ENCODE results near the gene RBP7.
"Not testable (repeated sequence)": the region's sequence is repeated elsewhere in the genome, so short reads cannot be mapped to it uniquely, and the experiment has no call there.

Gene RBP7

GRCh38 chr1:10019561-10019960, 22.5 kb downstream of the RBP7 start:
- Histone ChIP-seq H3K27ac (ENCODE audit: poor library complexity, severe bottlenecking) (no peak overlapping the region), H3K9me3 (ENCODE audit: severe bottlenecking) (no peaks in the 10 kb centered on the region), H3K4me3 (ENCODE audit: severe bottlenecking) (no peak overlapping the region), H3K27me3 (ENCODE audit: insufficient read depth, poor library complexity, severe bottlenecking) (no peaks in the 10 kb centered on the region), H3K4me1 (ENCODE audit: insufficient read depth, poor library complexity, severe bottlenecking) (no peaks in the 10 kb centered on the region), H3K36me3 (ENCODE audit: low read depth) (no peaks in the 10 kb centered on the region)
- no peak for ATAC-seq (ENCODE audit: low read depth)
- TF ChIP-seq, protein P1, sequence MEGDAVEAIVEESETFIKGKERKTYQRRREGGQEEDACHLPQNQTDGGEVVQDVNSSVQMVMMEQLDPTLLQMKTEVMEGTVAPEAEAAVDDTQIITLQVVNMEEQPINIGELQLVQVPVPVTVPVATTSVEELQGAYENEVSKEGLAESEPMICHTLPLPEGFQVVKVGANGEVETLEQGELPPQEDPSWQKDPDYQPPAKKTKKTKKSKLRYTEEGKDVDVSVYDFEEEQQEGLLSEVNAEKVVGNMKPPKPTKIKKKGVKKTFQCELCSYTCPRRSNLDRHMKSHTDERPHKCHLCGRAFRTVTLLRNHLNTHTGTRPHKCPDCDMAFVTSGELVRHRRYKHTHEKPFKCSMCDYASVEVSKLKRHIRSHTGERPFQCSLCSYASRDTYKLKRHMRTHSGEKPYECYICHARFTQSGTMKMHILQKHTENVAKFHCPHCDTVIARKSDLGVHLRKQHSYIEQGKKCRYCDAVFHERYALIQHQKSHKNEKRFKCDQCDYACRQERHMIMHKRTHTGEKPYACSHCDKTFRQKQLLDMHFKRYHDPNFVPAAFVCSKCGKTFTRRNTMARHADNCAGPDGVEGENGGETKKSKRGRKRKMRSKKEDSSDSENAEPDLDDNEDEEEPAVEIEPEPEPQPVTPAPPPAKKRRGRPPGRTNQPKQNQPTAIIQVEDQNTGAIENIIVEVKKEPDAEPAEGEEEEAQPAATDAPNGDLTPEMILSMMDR (IDR thresholded peaks at IDR 0.05; ENCODE audit: poor library complexity, severe bottlenecking) = no peak
- no peak for DNase-seq (ENCODE audit: low spot score)

DNA sequence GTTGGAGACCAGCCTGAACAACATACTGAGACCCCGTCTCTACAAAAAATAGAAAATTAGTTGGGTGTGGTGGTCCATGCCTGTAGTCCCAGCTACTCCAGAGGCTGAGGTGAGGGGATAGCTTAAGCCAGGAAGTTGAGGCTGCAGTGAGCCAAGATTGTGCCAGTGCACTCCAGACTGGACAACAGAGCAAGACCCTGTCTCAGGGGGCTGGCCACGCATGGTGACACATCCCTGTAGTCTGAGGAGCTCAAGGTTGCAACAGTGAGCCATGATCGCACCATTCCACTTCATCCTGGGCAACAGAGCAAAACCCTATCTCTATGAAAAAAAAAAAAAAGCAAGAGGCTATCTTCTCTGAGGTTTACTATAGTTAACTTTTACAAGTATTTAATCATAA, 23.1 kb downstream of the RBP7 start:
- no peak overlapping the region for H3K4me3 ChIP-seq (ENCODE audit: severe bottlenecking)
- no peak for ATAC-seq (ENCODE audit: low read depth)
- no peaks in the 10 kb centered on the region for H3K9me3 ChIP-seq (ENCODE audit: severe bottlenecking)
- no peak for DNase-seq (ENCODE audit: low spot score)
- no peaks in the 10 kb centered on the region for H3K4me1 ChIP-seq (ENCODE audit: insufficient read depth, poor library complexity, severe bottlenecking)
- H3K36me3 ChIP-seq (ENCODE audit: low read depth) = no peaks in the 10 kb centered on the region
- TF ChIP-seq, protein P1 (IDR thresholded peaks at IDR 0.05; ENCODE audit: poor library complexity, severe bottlenecking) = no peak
- H3K27ac ChIP-seq (ENCODE audit: poor library complexity, severe bottlenecking) = no peak overlapping the region
- no peaks in the 10 kb centered on the region for H3K27me3 ChIP-seq (ENCODE audit: insufficient read depth, poor library complexity, severe bottlenecking)

- DNase-seq (ENCODE audit: low spot score); ATAC-seq (ENCODE audit: low read depth); H3K36me3 ChIP-seq (ENCODE audit: low read depth): not testable (repeated sequence)
Measured at GRCh38 chr1:10020678-10021077, 23.6 kb downstream of the RBP7 start.

GRCh38 chr1:10021992-10022391, 25.0 kb downstream of the RBP7 start:
- not testable (repeated sequence) for ATAC-seq (ENCODE audit: low read depth); H3K27me3 ChIP-seq (ENCODE audit: insufficient read depth, poor library complexity, severe bottlenecking); H3K9me3 ChIP-seq (ENCODE audit: severe bottlenecking); H3K4me1 ChIP-seq (ENCODE audit: insufficient read depth, poor library complexity, severe bottlenecking); H3K4me3 ChIP-seq (ENCODE audit: severe bottlenecking); H3K36me3 ChIP-seq (ENCODE audit: low read depth); H3K27ac ChIP-seq (ENCODE audit: poor library complexity, severe bottlenecking); DNase-seq (ENCODE audit: low spot score)

More at GRCh38 chr1:10020678-10021077, 23.6 kb downstream of the RBP7 start:
- not testable (repeated sequence) for H3K4me1 ChIP-seq (ENCODE audit: insufficient read depth, poor library complexity, severe bottlenecking); H3K27ac ChIP-seq (ENCODE audit: poor library complexity, severe bottlenecking); H3K4me3 ChIP-seq (ENCODE audit: severe bottlenecking); H3K9me3 ChIP-seq (ENCODE audit: severe bottlenecking); H3K27me3 ChIP-seq (ENCODE audit: insufficient read depth, poor library complexity, severe bottlenecking)

DNA sequence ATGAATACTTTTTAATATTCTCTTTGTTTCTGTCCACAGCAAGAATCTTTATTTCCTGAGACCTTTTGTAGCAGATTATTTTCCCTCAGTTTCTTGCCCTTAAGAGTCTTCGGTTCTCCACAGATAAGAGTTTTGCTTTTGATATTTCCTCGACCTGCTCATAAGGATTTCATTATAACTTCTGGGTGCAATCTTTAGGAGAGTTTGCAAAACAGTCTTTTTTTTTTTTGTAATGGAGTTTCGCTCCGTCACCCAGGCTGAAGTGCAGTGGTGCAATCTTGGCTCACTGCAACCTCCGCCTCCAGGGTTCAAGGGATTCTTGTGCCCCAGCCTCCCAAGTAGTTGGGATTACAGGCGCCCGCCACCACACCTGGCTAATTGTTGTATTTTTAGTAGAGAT, 25.6 kb downstream of the RBP7 start:
- H3K27me3 ChIP-seq (ENCODE audit: insufficient read depth, poor library complexity, severe bottlenecking) = no peaks in the 10 kb centered on the region
- no peak overlapping the region for H3K4me3 ChIP-seq (ENCODE audit: severe bottlenecking)
- ATAC-seq (ENCODE audit: low read depth) (no peak), DNase-seq (ENCODE audit: low spot score) (no peak)
- H3K4me1 ChIP-seq (ENCODE audit: insufficient read depth, poor library complexity, severe bottlenecking) = no peaks in the 10 kb centered on the region
- H3K9me3 ChIP-seq (ENCODE audit: severe bottlenecking) = peaks cover 3% of the 10 kb centered on the region
- H3K27ac ChIP-seq (ENCODE audit: poor library complexity, severe bottlenecking) = no peak overlapping the region
- TF ChIP-seq, protein P1 (IDR thresholded peaks at IDR 0.05; ENCODE audit: poor library complexity, severe bottlenecking) = no peak
- no peaks in the 10 kb centered on the region for H3K36me3 ChIP-seq (ENCODE audit: low read depth)

- H3K36me3 ChIP-seq (ENCODE audit: low read depth) = no peaks in the 10 kb centered on the region
- DNase-seq (ENCODE audit: low spot score) (no peak), ATAC-seq (ENCODE audit: low read depth) (no peak)
- H3K9me3 ChIP-seq (ENCODE audit: severe bottlenecking) = peaks cover 3% of the 10 kb centered on the region
- H3K27ac ChIP-seq (ENCODE audit: poor library complexity, severe bottlenecking) = no peak overlapping the region
- H3K4me1 ChIP-seq (ENCODE audit: insufficient read depth, poor library complexity, severe bottlenecking) = no peaks in the 10 kb centered on the region
- TF ChIP-seq, protein P1 (IDR thresholded peaks at IDR 0.05; ENCODE audit: poor library complexity, severe bottlenecking) = no peak
- H3K27me3 ChIP-seq (ENCODE audit: insufficient read depth, poor library complexity, severe bottlenecking) = no peaks in the 10 kb centered on the region
- H3K4me3 ChIP-seq (ENCODE audit: severe bottlenecking) = no peak overlapping the region
Measured at GRCh38 chr1:10025354-10025753, 28.3 kb downstream of the RBP7 start.
